ENCODE results near the gene PKNOX2.
A peak's percentile ranks its signal among the peaks of the same experiment; 100 is the strongest.

PKNOX2 gene

DNA sequence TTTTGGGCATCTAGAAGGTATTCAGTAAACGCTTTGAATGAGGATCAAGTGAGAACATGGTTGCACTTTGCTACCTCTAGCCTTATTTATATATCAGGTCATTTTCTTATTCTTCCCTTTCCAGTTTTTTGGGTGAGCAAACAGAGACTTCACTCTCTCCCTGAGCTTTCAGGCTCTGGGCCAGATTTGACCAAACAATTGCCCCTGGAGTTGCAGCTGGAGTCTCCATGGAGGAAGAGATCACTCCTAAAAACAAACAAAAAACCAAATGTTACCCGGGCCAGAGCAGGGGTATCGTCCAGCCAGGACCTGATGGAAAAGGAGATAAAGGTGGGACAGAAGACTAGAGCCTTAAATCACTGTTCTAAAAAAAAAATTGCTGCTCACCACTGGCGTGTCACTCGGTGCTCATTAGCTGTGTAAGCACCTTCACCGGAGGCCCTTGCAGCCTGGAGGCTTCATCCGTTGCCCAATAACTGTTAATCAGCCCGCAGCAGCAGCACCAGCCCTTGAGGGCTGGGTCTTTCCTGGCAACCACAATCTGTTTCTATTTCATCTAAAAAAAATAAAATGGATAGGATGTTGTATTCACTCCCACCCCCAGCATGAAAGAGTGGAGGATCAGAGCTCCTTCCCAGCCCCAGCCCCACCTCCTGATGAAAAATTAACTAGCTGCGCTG, 125.0 kb downstream of the PKNOX2 start:
- no peak for DNase-seq

DNA sequence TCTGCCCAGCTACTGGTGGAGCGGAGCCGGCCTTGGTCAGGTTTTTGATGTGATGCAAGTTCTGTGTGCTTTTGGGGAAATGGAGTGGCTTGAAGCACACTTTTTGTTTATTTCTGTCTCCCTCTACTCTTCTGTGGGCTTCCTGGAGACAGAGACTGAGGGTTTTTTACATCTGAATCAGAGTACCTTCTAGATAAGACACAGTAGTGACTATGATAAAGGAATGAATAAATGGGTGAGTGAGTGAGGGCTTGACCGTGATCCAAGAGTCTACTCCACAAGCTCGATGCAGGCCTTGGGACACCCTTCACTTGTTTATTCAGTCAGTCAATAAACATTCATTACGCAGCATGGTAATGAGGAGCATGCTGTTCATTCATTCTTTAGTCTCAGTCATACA, 125.7 kb downstream of the PKNOX2 start:
- DNase-seq = no peak

DNA sequence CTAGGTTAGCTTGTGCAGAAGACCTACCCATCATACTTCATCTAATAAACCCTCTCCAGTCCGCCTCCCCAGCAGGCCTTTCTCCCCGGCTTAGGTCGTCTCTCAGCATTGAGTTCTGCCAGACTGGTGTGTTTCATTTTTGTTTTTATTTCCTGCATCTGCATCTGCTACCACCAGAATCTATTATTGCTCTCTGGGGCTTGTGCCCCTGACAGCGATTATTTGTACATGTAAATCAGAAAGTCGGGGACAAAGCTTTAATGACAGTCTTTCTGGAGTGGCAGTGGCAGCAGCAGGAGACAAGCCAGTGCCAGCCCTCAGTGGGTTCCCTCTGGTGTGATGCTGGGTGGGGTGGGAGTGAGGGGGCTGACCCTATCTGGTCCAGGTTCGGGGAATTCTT, 127.5 kb downstream of the PKNOX2 start:
- DNase-seq = no peak

DNA sequence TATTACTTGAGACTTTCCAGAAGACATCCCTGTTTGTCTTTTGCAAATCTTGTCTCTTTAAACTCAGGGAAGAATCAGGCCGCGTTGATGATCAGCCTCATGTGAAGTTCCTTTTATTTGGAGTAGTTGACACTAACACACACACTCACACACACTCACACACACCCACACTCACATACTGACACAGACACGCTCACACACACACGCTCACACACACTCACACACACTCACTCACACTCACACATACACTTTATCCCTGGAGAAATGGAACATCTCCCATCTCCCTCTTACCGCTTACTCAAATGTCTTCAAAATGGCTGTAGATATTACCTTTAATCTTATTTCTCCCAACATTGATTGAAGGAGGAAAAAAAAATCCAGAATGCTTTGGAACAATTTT, 129.0 kb downstream of the PKNOX2 start:
- no peak for DNase-seq

DNA sequence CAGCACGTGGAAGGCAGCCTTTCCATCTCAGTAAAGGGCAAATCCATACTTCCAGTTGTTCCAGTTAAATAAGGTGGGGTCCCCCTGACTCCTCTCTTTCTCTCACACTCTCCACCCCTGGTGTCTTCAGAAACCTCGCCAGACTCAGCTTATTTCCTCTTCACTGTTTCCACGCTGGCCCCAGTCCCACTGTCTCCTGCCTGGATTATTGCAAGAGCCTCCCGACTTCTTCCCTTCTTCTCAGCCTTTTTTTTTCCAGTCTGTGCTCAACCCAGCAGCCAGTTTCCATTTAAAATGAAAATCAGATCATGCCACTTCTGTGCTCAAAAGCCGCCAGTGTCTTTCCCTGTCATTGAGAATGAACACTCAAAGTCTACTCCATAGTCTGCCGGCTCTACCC, 131.4 kb downstream of the PKNOX2 start:
- no peak for DNase-seq

DNA sequence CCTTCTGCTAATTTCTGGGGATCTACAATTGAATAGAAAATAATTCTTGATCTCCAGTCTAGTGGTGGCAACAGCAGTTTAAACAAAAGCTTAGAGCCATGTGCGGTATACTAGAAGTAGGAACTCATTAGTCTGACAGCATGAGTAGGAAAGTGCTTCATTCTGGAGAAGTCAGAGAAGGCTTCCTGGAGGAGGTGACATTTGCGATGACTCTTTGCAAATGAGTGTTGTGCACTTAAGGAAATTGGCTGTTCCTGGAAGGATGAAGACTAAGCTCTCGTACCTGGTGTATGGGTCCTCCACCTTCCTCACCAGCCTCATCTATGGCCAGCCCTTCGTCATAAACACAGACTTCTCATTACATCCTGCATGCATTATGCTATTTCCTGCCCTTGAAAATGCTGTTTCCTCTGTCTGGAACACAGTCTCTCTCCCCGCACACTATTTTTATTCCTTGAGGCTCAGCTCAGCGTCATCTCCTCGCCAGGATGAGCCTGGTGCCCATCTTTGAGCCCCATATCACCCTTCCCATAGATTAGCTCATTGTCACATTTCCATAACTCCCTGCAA, 132.9 kb downstream of the PKNOX2 start:
- no peak for DNase-seq

DNA sequence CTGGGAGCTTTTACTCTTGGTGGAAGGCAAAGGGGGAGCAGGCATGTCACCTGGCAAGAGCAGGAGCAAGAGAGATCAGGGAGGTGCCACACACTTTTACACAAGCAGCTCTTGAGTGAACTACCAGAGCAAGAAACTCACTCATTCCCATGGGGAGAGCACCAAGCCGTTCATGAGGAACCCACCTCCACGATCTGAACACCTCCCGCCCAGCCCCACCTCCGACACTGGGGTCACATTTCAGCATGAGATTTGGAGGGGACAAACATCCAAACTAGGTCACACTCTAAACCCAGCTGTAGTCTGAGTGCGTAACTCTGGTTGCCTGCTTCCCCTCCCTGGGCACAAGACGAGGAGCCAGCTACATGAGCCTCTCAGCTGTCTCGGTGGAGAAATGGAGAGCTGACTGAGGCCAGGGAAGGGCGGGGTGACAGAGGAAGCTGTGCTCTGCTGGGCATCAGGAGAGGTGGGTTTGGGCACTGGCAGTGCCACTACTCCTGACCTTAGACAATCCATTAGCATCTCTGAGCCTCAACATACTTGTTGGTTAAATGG, 134.6 kb downstream of the PKNOX2 start:
- DNase-seq = no peak

DNA sequence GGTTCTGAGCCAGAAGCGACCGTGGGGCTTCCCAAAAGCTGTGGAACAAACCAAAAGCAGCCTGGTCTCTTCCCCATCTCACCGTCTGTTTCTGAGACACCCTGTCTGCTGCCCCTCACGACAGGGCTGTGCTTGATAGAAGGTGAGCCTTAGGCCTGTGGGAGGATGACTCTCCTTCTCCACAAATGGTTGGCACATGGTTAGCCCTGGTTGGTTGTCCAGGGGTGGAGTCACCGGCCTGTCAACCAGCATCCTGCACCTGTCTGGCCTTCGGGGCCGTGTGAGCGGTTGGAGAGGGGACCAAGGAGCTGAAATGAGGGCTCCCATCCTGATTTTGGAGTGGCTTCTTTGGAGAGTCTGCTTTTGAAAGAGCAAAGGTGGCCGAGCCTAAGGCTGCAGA, 135.3 kb downstream of the PKNOX2 start:
- DNase-seq = no peak

DNA sequence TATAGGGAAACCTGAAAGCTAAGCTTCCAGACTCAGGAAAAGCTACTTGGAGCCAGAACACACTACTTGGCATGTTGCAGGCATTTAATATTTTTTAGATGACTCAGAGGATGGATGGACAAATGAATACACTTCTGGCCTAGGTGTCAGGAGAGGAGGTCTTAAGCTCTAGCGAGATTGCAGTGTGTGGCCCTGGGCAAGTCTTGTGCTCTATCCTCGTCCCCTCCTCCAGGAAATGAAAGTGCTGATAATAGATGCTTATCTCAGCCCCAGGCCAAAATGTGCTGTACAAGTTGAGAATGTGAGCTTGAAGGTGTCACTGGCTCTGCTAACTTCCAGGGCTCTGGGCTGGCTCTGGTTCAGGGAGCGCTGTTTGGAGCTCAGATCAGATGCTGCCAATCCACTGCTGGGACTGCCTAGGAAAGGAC, 136.3 kb downstream of the PKNOX2 start:
- no peak for DNase-seq

DNA sequence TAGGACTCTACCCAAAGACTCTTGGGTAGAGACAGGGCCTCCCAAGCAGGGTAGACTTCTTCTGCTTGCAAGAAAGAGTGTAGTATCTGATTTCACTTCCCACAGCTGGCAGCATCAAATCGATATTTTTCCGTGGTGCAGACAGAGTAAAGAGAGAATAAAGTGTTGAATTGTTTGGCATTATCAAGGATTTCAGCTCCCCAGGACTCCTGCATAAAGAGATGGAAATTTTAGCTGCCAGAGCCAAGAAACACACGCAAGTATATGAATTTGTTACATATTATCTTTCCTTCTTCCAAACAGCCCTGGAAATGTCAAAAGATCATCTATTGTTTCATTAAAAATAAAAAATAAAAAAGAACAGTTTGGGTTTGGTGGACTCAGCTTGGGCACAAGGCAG, 136.8 kb downstream of the PKNOX2 start:
- DNase-seq = no peak

DNA sequence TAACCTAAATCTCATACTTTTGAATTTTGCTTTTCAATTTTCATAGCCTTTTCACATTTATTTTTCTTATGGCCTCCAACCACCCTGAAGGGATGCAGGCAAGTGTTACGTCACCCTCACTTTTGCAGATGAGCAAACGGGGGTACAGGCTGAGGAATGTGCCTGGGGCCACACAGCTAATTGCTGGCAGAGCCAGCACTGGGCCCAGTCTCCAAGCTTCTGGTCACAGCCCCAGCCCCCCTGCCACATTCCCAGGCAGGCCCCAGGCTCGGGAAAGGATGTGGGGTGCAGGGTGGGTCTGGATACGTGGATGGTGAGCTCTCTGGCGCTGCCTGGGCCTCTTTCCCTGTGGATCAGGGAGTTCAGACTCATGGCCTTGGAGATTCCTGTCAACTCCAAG, 138.6 kb downstream of the PKNOX2 start:
- DNase-seq = no peak

DNA sequence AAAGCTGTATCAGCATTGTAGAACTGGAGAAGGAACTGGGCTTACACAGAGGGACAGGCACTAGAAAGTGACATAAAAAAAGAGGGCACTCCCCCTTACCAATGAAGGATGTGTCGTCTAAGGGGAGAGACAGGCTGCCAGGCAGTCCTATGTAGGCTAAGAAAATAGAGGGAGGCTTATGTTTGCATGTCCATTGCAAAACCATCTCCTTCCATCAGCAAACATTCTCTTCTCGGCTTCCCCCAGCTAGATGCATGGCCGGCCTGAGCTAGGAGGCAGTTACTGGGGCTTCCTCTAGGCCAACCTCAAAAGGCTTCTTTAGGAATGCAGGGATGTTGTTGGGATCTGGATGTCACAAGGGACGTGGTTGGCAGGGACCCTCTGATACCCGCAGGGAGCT, 139.1 kb downstream of the PKNOX2 start:
- no peak for DNase-seq

DNA sequence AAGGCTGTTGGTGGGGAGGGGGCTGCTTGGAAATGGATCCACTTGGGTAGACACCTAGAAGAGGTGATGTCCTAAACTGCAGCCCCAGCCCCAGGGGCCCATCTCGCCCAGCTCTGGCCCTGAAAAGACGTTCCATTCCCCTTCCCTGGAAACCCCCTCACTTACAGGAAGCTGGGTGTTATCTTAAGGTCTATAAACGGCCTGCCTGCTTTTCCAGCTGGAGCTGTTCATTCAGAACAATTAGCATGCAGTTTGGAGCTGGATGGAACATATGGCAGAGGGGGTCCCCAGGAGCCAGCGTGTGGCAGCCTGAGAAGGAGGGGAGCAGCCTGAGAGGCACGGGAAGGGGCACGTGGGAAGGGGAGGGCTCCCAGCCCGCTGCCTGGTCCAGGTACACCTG, 139.6 kb downstream of the PKNOX2 start:
- DNase-seq = no peak

DNA sequence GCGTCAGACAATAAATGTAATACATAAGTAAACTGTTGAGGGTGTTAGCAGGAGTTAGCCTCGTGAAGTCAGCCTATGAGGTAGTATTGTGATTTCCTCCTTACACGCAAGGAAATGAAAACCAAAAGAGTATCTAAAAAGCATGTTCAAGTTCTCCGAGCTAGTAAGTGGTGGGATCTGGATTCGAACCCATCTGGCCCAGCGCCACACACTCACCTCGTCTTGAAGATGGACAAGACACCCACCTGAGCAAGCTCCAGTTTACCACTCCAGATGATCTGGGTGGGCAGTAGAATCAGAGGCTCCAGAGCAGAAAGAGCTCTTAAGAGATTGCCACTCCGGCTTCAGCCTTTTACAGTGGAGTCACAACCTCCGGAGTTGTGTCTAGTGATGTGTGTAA, 140.3 kb downstream of the PKNOX2 start:
- DNase-seq = no peak

DNA sequence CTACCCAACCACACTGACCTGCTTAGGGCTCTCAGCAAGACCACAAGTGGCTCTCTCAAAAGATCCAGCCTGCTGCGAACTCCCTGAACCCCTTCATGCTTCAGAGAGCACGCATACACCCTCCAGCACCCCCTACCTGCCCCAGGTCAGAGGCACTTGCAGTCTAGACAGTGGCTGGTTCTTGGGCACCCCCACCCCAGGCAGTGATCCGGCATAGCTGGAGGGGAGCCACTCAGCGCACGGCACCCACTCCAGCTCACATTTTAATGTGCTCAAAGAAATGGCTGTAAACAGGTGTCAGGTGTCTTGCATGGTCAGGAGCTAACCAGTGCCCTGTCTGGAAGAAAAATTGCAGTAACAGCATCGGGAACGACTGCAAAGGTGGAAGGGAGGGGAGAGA, 140.8 kb downstream of the PKNOX2 start:
- peak; percentile 0 for DNase-seq

DNA sequence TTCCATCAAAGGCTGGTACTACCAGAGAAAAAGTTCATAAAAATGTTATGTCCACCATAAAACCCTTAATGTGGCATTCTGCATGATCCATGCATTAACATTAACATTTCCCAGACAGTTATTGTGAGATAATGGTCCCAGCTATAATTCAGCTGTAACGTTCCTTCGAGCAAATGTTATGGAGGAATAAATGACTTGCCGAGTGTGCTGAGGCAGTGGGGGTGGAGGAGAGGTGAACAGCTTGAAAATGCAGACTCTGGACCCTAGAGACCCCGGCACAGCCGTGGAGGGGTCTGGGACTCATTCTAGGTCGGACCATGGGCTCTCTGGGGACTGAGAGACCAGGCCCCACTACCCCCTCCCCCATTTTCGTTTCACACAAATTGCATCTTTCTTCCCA, 141.9 kb downstream of the PKNOX2 start:
- DNase-seq = no peak

DNA sequence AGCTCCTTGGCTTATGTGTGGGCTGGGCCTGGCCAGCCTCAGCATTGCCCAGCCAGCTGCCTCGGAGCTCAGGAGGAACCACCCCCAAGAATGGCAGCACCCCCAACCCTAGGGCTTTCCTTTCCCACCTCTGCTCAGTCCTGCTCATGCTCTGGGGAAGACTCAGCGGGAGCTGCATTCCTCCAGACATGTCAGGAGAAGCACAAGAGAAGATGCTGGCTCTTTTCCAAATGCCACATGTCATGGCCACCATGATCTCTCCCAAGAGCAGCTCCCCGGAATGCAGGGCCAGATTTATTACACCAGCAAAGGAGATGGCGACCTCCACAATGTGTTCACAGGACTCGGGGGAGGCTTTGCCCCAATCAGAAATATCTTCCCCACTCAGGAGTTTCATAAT, 143.7 kb downstream of the PKNOX2 start:
- DNase-seq = no peak

DNA sequence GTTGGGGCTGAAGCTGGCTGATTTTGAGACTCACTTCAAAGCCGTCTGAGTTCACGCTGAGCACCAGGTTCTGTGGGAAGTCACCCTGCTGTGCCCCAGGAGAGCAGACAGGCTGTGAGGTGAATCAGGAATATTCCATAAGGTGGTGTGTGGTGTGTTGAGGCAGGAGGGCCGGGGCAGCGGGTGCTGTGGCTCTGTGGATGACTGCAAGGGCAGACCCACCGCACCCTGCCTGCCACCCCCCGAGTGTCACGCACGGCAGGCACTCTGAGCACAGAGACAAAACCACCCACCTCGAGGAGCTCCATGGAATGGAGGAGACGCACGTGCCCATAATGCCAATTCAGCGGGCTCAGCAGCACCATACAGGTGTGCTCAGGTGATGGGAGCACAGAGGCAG, 147.8 kb downstream of the PKNOX2 start:
- DNase-seq = no peak

DNA sequence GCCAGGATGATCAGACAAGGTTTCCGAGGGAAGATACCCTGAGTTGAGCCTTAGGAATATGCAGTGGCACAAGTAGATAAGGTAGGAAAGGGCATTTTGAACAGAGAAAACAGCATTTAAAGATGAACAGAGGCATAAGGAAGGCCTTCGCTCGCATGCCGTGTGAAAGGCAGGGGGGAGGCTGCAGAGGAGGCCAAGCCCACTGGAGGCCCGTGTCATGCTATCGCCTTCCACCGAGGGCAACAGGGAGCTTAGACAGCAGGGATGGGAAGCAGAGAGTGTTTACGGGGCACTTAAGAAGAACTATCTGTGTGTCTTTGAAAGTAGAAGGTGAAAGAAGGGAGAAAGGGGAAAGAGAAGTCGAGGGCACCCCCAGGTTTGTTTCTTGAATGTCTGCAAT, 148.3 kb downstream of the PKNOX2 start:
- DNase-seq = no peak

DNA sequence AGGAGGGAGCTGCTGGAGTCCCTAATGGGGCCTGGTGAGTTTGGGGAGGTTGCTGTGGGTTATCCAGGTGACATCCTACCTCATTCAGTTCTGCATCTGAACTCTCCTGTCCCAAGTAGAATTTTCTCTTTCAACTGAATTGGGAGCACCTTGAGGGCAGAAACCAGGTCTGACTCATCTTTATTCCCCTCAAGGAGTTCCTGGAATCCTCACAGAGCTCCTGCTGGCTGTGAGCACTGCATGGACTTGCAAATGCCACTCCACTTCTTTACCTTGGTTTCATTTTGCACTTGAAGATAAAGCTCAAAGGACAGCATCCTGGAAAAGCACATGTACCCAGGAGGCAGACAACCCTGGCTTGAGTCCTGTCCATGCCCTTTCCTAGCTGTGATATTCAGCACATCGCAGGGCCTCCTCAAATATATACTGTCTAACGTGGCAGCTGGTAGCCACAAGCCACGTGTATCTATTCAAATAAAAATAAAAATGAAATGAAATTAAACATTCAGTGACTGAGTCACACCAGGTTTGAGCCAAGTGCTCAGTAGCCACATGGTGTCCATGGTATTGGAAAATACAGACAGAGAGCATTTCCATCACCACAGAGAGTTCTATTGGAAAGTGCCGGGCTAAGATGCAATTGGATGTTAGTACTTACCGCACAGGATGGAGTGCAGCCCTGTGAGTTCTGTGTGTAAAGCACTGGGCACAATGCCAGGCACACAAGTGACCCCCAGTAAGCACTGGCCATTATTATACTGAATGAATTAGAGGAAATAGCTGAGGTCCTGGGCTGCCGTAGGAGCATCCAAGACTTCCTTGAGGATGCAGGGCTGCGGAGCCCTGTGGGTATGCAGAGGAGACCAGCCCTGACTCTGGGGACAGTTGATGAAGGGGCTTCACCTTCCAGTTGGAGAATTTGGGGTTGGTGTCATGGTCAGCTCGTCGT, 149.0 kb downstream of the PKNOX2 start:
- DNase-seq = no peak

DNA sequence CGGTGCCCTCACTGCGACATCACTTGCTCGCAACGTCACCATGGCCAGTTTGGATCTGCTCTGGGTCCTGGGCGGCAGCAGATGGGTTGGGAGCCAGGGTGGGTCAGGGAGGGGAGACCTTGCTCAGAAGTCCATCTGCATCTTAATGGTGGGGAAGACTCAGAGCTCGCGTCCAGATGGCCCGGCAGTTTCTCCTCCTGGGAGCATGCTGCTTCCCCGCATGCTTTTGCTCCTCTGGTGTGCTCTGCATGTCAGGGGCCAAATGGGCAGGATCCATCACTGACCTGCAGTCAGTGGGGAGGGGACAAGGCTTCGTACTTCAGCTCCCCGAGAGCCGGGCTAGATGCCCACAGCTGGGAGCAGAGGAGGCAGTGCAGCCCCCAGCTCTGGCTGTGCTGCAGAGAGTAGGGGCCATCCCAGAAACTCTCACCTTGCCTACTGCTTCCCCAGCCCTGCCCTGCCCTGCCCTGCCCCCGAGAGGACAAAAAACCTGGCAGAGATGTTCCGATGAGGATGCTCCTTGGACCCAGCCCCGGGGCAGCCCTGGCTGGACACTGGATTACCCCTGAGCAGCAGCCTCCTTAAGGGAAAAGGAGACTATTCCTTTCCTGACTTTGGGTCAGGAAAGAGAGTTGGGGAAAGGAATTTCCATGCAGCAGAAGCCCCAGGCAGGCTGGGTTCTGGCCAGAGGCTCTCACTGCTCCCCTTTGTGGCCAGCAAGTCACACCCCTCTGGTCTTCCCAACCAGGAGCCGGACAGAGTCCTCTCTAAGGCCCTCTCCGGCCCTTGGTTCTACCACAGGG, 149.9 kb downstream of the PKNOX2 start:
- DNase-seq = no peak

DNA sequence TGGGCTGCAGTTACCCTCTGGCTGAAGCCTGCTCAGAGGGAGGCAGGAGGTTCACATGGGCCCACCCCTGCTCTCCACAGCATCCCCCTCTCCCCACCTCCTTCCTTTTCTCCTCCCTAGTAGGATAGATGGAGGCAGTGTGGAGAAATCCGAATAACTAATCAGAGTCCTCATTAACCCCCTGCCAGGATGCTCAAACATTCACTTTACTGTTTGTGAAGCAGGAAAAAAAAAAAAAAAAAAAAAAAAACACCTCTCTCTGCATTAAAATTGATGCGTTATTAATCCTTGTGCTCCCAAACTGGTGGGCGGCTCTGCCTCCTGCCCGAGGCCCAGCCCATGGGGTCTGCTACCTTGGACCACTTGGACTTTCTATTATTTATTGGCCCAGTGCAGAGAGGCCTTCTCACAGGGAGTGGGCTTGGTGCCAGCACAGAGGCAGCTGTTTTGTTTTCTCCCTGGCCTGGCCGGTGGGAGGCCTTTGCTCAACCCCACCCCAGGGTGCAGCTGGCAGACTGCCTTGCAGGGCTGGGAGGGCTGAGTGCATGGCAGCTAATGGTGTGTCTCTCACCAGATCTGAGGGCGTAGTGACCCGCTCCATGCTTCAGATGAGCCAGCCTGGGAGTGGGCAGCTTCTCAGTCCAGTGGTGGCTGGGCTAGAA, 150.7 kb downstream of the PKNOX2 start:
- no peak for DNase-seq
